ENCODE results near the gene ITPR3.

DNA sequence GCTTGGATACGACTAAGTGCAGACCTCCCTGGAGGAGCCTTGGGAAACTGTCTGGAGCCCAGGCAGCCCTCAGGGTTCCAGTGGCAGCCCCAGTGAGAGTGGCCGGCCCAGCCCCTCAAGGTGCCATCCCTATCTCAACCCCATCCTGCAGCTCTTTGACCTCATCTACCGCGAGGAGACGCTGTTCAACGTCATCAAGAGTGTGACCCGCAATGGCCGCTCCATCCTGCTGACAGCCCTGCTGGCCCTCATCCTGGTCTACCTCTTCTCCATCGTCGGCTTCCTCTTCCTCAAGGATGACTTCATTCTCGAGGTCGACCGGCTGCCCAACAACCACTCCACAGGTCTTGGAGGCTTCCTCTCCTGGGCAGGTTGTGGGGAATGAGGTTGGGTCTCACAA lies 69.6 kb downstream of the ITPR3 start:
- TF ChIP-seq, protein P1, sequence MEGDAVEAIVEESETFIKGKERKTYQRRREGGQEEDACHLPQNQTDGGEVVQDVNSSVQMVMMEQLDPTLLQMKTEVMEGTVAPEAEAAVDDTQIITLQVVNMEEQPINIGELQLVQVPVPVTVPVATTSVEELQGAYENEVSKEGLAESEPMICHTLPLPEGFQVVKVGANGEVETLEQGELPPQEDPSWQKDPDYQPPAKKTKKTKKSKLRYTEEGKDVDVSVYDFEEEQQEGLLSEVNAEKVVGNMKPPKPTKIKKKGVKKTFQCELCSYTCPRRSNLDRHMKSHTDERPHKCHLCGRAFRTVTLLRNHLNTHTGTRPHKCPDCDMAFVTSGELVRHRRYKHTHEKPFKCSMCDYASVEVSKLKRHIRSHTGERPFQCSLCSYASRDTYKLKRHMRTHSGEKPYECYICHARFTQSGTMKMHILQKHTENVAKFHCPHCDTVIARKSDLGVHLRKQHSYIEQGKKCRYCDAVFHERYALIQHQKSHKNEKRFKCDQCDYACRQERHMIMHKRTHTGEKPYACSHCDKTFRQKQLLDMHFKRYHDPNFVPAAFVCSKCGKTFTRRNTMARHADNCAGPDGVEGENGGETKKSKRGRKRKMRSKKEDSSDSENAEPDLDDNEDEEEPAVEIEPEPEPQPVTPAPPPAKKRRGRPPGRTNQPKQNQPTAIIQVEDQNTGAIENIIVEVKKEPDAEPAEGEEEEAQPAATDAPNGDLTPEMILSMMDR (IDR thresholded peaks at IDR 0.05), result no peak
- TF ChIP-seq POLR2AphosphoS5 (IDR thresholded peaks at IDR 0.05), result no peak
- TF ChIP-seq POLR2A (IDR thresholded peaks at IDR 0.05), result no peak

All from prostate gland (tissue), 2 donors.